ENCODE results near the gene USP2.

GRCh38 chr11:119322360-119322739, 59.1 kb downstream of the USP2 start:
- TF ChIP-seq, protein P1, sequence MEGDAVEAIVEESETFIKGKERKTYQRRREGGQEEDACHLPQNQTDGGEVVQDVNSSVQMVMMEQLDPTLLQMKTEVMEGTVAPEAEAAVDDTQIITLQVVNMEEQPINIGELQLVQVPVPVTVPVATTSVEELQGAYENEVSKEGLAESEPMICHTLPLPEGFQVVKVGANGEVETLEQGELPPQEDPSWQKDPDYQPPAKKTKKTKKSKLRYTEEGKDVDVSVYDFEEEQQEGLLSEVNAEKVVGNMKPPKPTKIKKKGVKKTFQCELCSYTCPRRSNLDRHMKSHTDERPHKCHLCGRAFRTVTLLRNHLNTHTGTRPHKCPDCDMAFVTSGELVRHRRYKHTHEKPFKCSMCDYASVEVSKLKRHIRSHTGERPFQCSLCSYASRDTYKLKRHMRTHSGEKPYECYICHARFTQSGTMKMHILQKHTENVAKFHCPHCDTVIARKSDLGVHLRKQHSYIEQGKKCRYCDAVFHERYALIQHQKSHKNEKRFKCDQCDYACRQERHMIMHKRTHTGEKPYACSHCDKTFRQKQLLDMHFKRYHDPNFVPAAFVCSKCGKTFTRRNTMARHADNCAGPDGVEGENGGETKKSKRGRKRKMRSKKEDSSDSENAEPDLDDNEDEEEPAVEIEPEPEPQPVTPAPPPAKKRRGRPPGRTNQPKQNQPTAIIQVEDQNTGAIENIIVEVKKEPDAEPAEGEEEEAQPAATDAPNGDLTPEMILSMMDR (IDR thresholded peaks at IDR 0.05; ENCODE audit: low read depth, low read length) = peak; percentile 7
- no peak for TF ChIP-seq POLR2A (IDR thresholded peaks at IDR 0.05; ENCODE audit: extremely low read depth, insufficient read length)
- TF ChIP-seq, protein P2, sequence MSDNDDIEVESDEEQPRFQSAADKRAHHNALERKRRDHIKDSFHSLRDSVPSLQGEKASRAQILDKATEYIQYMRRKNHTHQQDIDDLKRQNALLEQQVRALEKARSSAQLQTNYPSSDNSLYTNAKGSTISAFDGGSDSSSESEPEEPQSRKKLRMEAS (IDR thresholded peaks at IDR 0.05; ENCODE audit: low read depth, low read length) = no peak

Data from NB4 (cell line).